ELR (cell line): Measurements from ENCODE around the gene GALNT16.
A peak's percentile ranks its signal among the peaks of the same experiment; 100 is the strongest.

Source experiments
- DNase-seq: peaks from one replicate; pipeline ENCODE4 v3.0.0-alpha.2; 2015; ENCODE audit warnings: low read depth

The GALNT16 gene

DNA sequence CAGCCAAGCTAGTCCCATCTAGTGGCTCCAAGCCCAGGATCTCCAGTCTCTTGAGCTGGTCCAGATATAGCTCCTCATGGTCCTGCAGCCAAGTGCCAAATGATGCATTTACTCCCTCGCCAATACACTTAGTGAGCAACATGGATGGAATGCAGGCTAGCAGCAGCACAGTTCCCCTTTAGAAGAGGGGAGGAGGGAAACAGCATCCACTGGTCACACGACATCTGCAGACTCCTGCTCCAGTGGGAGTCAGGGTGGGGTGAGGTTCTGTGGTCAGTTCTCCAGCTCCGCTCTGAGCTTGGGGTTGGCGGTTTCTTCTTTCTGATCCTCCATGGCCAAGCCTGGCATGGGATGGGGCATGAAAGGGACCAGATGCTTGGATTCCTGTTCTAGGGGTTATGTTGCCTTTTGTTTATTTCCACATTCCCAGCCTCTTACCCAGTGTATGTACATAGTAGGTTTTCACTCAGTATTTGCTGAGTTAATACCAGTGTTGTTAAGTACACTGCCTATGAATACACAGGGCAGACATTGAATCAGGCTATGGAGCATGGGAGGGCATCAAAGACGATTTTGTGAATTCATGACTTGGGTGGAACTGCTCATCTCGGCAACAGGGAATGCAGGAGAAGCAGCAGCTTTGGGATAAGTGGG lies 57.3 kb downstream of the GALNT16 start:
- DNase-seq = peak; percentile 95

DNA sequence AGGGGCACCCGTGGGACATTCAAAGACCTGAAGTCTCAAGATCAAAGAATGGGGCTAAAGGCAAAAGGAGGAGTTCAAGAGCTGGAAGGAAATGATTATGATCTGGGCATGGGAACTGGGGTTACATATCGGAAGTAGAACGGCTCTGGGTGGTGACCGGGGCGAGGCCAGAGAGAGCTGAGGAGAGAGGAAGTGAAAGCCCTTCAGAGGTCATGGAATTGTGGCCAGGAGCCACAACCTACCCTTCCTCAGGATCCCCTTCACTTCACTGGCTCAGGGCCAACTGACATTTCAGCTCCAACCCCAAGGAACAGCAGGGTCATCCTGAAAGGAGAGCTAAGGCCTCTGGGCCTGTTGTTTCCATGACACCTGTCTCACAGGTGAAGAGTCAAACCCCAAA lies 57.8 kb downstream of the GALNT16 start:
- no peak for DNase-seq

DNA sequence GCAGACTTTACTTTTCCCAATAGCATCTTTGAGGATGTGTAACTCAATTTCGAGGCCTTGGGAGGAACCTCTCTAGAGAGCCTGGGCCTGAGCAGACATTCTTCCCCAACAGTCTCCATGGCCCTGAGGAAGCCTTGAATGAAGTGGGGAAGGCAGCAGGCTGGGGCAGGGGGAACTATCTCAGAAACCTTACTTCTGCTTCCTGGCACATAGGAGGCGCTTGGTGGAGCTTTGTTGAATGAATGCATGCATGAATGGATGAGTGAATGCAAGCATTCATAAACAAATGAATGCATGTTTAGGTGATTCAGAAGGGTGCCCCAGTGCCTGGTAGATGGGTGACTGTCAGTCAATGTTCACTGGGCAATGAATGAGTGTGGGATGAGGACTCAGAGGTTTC lies 58.3 kb downstream of the GALNT16 start:
- no peak for DNase-seq

DNA sequence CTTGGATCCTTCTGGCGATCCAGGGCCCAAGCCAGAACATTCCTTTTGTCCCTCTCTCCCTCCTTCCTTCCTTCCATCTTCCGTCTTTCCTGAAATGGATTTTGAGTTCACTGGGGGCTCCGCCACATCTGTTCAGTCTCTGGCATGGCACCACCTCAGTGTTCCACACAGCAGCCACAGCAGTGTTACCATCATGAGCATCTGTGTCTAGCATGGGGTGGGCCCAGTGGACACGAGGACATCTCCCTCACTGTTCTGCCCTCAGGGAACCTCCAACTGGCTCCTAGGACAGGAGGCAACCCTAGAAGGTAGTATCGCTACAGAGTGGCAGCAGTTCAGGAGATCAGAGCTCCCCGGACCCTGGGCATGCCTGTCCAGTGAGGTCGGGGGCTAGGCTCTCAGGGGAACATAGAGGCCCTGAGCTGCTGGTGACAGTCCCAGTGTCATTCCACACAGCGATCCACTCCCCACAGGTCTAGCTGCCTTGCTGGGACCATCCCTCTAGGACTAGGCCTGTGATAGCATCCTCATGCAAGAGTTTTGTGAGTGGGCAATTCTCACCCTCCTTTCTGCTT lies 59.0 kb downstream of the GALNT16 start:
- DNase-seq = no peak

DNA sequence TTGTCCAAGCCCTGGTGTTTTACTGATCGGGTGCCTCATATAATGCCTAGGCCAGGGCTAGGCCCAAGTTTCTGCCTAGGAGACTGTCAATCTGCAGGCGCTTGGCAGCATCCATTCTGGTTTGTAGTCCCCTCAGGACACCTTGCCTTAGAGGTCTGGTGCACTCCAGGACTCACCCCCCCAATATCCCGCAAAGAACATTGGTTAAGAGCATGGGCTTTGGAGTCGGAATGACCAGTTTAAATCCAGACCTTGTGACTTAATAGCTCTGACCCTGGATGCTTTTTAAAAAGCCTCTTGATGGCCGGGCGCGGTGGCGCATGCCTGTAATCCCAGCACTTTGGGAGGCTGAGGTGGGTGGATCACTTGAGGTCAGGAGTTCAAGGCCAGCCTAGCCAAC lies 60.0 kb downstream of the GALNT16 start:
- no peak for DNase-seq

DNA sequence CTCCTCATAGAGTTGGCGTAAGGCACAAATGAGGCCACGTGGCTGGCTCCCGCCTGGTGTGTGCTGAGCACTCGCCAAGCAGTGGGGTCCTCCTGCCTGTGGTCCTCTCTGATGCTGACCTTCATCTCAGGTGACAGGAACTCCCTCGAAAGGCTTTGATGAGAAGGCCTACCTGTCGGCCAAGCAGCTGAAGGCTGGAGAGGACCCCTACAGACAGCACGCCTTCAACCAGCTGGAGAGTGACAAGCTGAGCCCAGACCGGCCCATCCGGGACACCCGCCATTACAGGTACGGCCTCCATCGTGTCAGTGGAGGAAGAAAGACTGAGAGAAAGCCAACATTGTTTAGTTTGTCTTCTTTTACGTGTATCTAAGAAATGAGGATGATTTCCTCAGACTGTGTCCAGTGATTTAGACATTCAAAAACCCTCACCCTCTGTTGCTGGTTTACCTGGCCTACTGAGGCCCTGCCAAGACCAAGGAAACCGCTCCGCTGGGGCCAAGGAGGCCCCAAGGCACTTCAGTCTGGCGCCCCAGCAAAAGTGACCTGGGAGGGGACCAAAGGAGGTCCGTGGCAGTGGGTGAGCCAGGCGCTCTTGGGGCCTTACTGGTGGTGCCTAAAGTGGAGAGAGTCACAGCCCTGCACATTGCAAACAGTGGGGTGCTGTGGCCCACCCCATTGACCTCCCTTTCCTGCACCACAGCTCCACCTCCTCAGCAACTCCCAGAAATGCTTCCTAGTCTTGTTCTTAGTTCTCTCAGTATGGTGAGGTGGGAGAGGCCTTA lies 60.8 kb downstream of the GALNT16 start:
- no peak for DNase-seq

DNA sequence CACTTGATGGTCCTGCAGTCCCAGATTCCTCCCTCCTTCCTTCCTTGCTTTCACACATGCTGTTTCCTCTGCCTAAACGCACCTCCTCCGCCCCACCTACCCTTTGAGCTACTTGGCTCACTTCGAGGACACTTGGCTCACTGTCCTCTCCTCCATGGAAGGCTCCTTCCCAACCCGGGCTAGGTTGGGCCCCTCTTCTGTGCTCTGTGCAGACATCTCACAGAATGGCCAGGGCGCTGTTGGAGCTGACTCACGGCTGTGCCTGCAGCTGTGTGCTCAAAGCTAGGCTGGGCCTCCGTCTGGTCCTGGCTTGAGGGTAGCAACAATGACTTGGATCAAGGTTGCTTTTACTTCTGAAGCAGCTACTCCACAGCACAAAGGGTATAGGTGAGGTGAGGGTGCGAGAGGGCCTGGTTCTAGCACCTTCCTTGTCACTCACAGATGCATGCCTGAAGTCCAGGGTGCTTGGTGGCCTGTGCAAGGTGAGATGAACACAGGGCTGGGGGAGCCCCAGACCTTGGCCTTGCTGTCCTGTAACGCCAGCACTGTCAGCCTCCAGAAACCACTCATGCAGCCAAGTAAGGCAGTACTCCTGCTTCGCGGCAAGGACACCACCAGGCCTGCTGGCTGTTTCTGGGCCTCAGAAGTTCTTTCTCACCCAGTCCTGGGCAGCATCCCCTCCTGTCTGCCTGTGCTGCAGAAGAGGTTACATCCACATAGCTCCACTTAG lies 61.8 kb downstream of the GALNT16 start:
- peak; percentile 14 for DNase-seq

DNA sequence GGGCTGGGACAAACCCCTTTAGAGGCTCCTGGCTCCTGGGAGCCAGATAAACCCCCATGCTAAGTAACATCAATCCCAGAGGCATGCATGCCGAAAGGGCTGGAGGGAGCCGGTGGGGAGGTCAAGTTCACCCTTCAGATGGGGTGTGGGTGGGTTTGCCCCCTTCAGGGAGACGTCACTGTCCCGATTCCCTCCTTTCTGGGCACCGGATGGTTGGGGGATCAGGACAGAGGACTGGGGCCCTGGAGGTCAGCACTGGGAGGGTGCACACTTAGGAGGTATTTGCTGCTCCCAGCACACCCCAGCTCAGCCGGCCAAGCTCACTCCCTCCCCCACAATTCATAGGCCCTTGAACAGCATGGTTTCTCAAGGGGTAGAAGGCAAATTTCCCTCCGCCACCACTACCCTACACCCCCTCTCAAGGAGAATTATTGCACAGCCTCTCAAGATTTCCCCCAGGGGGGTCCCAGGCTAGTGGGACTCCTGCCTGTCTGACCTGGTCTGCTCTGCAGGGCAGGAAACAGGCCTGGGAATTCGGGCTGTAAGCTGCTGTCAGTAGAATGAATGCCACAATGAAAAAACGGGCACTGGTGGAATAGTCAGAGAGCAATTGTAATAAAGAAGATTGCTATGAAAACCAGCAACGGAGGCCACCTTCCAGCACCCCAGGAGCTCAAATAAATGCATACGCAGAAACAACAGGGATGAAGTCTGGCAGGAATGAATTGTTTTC lies 63.5 kb downstream of the GALNT16 start:
- no peak for DNase-seq

DNA sequence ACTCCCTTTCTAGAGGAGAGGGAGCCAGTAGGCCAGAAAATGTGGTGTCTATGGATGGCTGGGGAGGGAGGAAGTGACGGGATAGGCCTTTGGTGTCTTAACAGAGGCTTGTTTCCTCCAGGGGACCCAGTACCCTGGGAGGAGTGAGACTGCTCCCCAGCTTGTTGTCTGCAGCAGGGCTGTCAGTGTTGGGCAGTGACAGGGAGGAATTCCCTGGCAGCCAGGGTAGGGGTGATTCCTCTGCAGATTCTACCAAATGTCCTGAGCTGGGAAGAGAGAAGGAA lies 64.0 kb downstream of the GALNT16 start:
- DNase-seq = no peak

DNA sequence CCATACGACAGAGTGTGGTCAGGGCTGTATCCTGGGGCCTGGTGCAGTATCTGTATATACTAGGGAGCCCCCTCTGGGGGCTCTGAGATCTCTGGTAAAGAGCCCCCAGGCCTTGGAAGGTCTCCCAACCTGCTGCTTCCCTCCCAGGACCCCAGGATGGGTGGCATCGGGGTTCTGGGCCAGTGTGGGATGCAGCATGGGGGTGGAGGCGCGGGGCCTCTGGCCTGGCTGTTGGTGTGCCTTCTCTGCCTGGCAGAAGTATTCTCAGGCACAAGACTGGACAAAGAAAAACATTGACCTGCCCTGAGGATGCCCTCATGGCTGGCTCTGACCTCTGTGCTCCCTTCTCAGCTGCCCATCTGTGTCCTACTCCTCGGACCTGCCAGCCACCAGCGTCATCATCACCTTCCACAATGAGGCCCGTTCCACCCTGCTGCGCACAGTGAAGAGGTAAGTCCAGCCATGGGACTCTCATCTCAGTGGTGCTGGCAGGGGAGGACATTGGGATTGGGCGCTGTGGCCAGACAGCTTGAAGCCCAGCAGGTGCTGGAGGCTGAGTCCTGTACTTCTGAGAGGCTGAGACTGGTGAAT lies 64.5 kb downstream of the GALNT16 start:
- DNase-seq = no peak

DNA sequence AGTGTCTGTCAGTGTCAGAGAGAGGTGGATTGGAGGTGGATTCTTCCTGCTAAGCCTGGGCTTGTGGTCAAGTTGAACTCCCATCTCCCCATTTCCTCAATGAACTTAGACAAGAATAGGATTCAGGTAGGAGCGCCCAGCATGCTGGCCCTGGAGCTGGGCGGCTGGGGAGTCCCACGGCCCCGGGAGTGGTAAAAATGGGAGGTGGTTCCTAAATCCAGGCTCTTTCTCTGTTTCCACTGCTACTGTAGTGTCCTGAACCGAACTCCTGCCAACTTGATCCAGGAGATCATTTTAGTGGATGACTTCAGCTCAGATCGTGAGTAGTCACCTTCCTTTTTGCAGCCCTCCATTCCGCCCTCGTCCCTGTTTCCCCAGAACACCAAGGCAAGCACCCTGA lies 65.1 kb downstream of the GALNT16 start:
- DNase-seq = no peak

DNA sequence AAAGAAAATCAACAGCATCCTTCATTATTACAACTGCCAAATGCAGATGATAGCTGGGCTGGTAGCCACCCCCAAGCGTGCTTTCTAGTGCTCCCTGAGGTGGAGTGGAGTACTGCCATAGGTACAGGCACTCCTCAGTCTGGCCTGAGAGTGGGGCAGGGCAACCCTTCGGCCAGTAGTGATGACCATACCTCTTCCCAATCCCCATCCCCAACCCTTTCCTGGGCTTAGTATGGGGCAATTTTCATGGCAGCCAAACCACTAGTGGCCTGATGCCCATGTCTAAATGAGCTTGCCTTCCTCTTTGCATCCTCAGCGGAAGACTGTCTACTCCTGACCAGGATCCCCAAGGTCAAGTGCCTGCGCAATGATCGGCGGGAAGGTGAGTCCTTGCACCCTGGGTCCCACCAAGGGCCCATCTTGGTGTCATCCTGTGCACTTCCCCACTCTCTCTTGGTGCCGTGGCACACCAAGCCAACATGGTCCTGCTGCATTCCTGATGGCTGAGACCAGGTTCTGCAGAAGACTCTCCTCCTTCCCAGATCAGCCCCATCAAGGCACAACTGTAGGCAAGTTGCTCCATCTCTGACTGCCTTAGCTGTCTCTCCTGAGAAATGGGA lies 65.8 kb downstream of the GALNT16 start:
- peak; percentile 16 for DNase-seq

DNA sequence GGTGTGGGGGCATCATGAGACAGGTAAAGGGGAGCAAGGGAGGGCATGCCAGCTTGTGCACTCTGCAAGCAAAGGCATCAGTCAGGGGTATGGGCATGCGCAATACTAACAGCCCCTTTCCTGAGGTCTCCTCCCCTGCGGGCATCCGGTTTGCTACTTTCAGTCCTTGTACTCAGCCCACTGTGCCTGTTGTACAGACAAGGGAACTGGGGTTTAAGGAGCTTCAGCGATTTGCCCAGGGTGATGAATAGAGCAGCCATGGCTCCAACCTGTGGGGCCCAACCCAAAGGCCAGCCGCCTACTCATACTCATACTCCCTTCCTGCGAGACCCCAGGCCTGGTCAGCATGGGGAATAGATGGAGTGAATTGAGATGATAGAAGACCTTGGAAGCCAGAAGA lies 66.7 kb downstream of the GALNT16 start:
- DNase-seq = no peak

DNA sequence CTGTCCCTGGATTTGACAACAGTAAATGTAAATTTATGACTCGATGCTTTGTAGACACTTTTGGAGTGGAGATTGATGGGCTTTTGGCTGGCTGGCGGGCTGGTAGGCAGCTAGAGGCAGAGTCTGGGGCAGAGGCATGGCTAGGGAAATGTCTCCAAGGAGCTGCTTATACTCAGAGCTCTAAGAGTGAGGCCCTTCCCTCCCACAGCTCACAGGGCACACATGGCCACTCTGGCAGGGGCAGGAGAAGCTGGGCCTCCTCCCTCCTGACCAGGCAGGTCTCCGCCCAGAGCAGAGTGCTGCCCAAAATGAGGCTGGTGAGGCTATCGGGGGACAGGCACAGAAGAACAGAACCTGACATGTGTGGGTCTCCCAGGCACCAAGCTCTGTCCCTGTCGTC lies 67.5 kb downstream of the GALNT16 start:
- DNase-seq = no peak

DNA sequence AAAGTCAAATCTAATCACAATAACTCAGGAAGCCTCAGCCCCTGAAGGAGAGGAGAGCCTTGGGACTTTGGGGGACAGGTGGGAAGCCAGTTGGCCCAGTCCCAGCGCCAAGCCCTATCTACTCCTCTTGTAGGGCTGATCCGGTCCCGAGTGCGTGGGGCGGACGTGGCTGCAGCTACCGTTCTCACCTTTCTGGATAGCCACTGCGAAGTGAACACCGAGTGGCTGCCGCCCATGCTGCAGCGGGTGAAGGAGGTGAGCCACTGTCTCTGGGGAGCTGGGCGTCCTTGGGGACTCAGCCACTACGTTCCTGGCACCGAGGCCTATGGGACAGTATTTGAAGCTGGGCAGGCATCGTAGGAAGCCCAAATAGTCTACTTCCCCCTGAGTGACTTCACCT lies 68.4 kb downstream of the GALNT16 start:
- no peak for DNase-seq

DNA sequence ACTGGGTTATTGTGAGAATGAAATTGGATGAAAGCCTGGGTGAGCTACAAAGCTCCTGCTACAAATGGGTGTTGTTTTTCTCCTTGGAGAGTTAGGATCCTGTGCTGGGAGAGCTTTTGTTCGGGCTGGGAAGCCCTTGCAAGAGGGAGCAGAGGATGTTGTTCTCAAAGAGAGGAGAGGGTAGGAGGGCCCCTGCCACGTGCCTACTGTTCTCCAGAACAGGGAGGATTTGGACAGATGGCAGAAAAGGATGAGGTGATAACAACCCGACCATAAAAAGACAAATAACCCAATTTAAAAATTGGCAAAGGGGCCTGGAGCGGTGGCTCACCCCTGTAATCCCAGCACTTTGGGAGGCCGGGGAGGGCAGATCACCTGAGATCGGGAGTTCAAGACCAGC lies 68.8 kb downstream of the GALNT16 start:
- no peak for DNase-seq

DNA sequence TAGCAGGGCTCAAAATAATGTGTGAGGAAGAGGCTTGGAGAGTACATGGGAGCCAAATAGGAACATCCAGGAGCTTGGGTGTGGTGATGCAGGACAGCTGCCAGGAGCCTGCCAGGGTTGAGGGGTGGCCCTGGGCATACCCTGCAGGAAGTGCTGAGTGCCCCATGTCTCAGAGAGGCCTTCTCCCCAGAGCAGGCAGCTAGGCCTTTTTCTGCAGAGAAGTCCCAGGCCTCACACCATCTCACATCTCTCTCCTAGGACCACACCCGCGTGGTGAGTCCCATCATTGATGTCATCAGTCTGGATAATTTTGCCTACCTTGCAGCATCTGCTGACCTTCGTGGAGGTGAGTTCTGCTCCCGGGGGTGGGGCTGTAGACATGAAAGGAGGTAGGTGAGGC lies 71.2 kb downstream of the GALNT16 start:
- DNase-seq = no peak

DNA sequence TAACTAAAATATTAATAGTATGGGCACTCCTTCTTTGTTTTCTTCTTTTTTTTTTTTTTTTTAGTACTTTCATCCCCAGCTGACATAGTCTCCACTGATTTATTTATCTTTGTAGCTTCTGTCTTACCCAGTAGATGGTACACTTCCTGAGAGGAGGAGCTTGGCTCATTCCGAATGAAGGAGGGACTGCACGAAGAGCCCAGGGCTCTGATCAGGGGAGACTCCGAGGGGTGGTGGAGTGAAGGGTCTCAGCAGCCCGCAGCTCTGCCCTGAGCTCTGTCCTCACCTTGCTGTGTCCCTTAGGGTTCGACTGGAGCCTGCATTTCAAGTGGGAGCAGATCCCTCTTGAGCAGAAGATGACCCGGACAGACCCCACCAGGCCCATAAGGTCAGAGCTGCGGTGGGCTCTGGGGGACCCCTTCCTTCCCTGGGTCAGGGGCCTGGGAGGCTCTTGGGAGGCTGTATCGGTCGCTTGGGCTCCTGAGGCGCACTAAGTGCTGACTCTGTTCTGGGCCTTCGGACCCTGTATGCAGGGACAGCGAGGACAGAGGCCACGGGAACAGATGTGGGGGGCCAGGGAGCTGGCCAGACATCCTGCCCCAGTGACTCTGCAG lies 72.9 kb downstream of the GALNT16 start:
- DNase-seq = no peak

DNA sequence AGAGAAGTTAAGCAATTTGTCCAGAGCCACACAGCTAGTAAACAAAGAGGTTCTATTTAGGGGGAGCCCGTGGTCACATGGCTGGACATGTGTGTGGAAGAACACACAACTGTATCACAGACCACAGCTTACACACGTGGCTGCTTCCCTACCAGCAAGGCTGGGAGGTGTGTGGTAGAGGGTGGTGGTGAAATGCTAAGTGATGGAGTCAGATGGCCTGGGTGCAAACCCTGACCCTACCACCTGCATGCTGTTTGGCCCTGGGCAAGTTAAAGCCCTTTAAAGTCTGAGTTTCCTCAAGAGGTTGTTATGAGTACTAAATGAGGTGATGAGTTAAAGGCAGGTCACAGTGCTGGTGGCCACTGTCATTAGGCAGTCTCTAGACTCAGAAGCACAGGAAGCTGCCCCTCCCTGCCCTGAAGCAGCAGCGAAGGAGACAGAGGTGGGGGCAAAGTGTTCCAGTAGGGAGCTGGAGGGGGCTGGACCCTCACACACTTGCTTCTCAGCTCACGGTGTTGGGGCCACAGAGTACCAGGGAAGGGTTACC lies 73.9 kb downstream of the GALNT16 start:
- no peak for DNase-seq

DNA sequence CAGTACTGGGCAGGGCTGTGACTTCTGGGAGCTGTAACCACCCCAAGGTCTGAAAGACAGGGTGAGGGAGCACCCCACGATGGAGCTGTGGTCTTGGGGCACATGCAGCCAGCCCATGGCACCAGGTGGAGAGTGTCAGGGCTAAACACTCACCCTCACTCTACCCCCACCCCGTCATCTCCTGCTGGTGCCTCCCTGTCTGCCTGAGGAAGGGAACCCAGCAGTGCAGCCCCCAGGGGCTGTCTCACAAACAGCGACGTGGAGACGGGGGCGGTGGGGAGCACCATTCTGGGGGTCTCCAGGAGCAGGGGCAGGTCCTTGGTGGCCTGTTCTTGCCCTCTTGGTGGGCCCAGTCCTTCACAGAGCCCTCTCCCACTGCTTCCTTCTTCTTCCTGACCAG lies 74.6 kb downstream of the GALNT16 start:
- DNase-seq = no peak

DNA sequence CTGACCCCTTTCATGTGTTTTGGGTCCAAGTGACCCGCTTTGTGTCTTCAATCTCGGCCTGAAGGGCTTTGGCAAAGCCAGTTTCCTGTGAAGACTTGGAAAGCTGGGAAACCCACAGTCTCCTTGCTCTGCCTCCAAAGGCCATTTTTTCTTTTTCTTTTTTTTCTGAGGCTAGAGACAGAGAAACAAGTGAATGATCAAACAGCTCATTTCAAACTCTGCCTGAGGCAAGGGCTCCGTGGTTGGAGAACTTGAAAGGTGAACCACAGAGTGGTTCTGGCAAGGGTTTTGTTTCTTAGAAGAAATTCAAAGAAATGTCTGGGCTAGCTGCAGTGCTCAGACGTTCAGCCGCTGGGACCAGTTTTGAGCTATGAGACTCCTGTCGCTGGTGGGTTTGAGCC lies 75.4 kb downstream of the GALNT16 start:
- peak; percentile 31 for DNase-seq
